Measurements from ENCODE around the gene ZNF534.
"Not testable (repeated sequence)": the region's sequence is repeated elsewhere in the genome, so short reads cannot be mapped to it uniquely, and the experiment has no call there.

Gene ZNF534

DNA sequence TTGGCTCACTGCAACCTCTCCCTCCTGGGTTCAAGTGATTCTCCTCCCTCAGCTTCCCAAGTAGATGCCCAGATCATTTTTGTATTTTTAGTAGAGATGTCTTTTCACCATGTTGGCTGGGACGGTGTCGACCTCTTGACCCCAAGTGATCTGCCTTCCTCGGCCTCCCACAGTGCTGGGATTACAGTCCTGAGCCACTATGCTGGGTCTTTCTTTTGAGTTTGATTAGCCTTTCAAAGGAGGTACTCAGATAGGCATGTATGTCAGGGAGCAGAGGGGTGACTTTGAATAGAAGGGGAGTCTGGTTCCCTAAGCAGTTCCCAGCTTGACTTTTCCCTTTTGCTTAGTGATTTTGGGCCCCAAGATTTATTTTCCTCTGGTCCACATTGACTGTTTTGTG lies 71.5 kb downstream of the ZNF534 start:
- not testable (repeated sequence) for DNase-seq

GRCh38 chr19:52500991-52501390 lies 72.0 kb downstream of the ZNF534 start:
- not testable (repeated sequence) for DNase-seq
